Sigmoid colon (tissue), 4 donors: ENCODE data around the gene CTBS.

Source experiments
- EP300 ChIP-seq, 4 donors: sonication (generic); formaldehyde crosslinking; IDR thresholded peaks; one replicate each; pipeline ENCODE4 v1.6.1; 2017; ENCODE audit warnings: antibody characterized with exemption in 4 of 4
- TF ChIP-seq, protein P1 (sequence below), 4 experiments: fragments of 450-650 bp in 3 of 4; fragments of 200-600 bp in 1 of 4; IDR thresholded peaks; one replicate each; pipeline ENCODE4 v1.5.1; 2016 to 2019; ENCODE audit warnings: antibody characterized with exemption in 4 of 4, mild to moderate bottlenecking in 3 of 4, moderate library complexity in 2 of 4

- TF ChIP-seq, protein P1, sequence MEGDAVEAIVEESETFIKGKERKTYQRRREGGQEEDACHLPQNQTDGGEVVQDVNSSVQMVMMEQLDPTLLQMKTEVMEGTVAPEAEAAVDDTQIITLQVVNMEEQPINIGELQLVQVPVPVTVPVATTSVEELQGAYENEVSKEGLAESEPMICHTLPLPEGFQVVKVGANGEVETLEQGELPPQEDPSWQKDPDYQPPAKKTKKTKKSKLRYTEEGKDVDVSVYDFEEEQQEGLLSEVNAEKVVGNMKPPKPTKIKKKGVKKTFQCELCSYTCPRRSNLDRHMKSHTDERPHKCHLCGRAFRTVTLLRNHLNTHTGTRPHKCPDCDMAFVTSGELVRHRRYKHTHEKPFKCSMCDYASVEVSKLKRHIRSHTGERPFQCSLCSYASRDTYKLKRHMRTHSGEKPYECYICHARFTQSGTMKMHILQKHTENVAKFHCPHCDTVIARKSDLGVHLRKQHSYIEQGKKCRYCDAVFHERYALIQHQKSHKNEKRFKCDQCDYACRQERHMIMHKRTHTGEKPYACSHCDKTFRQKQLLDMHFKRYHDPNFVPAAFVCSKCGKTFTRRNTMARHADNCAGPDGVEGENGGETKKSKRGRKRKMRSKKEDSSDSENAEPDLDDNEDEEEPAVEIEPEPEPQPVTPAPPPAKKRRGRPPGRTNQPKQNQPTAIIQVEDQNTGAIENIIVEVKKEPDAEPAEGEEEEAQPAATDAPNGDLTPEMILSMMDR (IDR thresholded peaks at IDR 0.05): no peak
- TF ChIP-seq EP300 (IDR thresholded peaks at IDR 0.05): no peak
Measured at GRCh38 chr1:84611796-84612195, 37.6 kb upstream of the CTBS start.
